22Rv1 (cell line): Measurements from ENCODE around the gene ARHGEF6.
"Not testable (repeated sequence)": the region's sequence is repeated elsewhere in the genome, so short reads cannot be mapped to it uniquely, and the experiment has no call there.

ENCODE experiments used
- H3K27ac ChIP-seq: fragments of 450-650 bp; 2 replicates; pipeline ENCODE4 v1.5.1; 2017
- ZFX ChIP-seq: fragments of 450-650 bp; IDR thresholded peaks from 2 replicates; pipeline ENCODE4 v1.6.1; 2017; ENCODE audit warnings: antibody characterized with exemption, borderline replicate concordance
- TF ChIP-seq, protein P1 (sequence below): fragments of 450-650 bp; IDR thresholded peaks from 2 replicates; pipeline ENCODE4 v1.5.1; 2017; ENCODE audit warnings: mild to moderate bottlenecking

ARHGEF6 gene

DNA sequence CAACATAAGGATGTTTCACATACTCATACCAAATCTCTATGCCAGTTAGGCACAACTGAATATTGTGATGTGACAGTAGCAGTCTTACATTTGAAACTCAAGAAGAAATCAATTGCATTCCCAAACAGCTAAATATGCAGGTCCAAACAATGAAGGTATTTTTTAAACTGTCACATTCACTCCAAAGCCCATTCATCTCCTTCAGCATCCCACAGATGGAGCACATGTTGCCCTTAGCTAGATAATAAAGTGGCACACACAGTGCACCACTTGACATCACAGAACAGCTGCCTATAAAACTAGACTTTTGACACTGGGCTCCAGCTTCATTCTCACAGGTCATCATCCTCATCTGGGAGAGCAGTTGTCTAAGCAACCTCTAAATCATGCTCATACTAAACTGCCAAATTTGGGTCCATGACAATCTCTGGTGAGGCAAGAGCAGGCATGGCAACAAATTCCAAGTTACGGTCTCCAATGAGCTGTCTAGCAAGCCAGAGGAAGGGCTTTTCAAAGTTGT, 26.2 kb upstream of the ARHGEF6 start:
- TF ChIP-seq, protein P1, sequence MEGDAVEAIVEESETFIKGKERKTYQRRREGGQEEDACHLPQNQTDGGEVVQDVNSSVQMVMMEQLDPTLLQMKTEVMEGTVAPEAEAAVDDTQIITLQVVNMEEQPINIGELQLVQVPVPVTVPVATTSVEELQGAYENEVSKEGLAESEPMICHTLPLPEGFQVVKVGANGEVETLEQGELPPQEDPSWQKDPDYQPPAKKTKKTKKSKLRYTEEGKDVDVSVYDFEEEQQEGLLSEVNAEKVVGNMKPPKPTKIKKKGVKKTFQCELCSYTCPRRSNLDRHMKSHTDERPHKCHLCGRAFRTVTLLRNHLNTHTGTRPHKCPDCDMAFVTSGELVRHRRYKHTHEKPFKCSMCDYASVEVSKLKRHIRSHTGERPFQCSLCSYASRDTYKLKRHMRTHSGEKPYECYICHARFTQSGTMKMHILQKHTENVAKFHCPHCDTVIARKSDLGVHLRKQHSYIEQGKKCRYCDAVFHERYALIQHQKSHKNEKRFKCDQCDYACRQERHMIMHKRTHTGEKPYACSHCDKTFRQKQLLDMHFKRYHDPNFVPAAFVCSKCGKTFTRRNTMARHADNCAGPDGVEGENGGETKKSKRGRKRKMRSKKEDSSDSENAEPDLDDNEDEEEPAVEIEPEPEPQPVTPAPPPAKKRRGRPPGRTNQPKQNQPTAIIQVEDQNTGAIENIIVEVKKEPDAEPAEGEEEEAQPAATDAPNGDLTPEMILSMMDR = no peak
- TF ChIP-seq ZFX = no peak
- H3K27ac ChIP-seq = no peak overlapping the region

- TF ChIP-seq, protein P1 = no peak
- H3K27ac ChIP-seq = no peak overlapping the region
Observed at GRCh38 chrX:136802515-136802914, 21.8 kb upstream of the ARHGEF6 start.

DNA sequence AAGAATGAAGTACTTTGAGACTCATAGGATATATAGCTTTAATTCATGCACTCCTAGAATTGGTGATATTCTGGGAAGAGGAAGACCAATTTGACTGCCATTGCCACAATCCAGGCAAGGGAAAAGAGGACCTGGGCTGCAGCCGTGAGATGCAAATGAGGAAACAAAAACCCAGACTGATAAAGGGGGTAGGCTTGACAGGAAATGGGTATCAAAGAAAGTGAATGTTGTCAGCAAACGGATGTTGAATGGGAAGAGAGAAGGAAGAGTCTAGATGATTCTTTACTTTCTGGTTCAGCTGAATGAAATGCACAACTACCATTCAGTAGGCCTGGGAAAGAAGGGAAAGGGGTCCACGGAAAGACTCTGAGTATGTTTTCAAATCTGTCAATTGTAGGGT, 17.1 kb upstream of the ARHGEF6 start:
- H3K27ac ChIP-seq = no peak overlapping the region
- TF ChIP-seq, protein P1 = no peak
- TF ChIP-seq ZFX = no peak

DNA sequence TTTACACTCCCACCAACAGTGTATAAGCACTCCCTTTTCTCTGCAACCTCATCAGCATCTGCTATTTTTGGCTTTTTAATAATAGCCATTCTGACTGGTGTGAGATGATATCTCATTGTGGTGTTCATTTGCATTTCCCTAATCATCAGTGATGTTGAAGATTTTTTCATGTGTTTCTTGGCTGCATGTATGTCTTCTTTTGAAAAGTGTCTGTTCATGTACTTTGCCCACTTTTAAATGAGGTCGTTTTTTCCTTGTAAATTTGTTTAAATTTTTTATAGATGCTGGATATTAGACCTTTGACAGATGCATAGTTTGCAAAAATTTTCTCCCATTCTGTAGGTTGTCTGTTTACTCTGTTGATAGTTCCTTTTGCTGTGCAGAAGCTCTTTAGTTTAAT, 14.4 kb upstream of the ARHGEF6 start:
- not testable (repeated sequence) for H3K27ac ChIP-seq

GRCh38 chrX:136794660-136795059, 13.9 kb upstream of the ARHGEF6 start:
- not testable (repeated sequence) for H3K27ac ChIP-seq

DNA sequence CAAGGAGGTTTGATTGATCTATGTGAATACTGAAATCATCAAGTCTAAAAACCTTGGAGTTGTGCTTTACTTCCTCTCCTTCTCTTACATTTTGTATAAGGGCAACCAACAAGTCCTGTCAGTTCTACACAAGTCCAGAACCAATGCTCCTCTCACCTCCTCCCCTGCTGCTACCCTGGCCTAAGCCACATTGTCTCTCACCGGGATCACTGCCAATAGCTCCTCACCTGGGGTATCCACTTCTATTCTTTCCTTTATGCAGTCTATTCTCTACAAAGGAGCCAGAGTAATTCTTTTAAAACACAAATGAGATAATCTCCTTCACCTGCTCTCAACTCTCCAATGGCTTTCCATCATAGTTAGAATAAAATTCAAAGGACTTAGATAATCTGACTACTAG, 13.3 kb upstream of the ARHGEF6 start:
- TF ChIP-seq, protein P1 = no peak
- TF ChIP-seq ZFX = no peak
- H3K27ac ChIP-seq = no peak overlapping the region

DNA sequence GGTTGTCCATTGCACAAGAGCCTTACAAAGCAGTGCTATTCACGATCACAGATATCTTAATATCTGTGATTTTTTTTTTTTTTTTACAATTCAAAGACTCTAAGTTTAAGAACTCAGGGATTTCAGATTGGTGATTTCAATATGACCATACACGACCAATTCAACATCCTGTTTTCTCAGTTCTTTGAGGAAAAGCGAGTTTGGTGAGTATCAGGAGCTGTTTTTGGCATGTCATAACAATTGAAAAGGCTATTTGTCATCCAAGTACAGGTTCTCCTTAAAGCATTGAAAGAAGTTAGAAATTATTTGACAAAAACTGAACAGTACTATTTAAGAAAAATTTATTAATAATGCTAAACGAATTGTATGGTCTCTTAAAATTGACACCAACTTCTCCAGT, 9.1 kb upstream of the ARHGEF6 start:
- TF ChIP-seq ZFX = no peak
- TF ChIP-seq, protein P1 = no peak
- no peak overlapping the region for H3K27ac ChIP-seq

DNA sequence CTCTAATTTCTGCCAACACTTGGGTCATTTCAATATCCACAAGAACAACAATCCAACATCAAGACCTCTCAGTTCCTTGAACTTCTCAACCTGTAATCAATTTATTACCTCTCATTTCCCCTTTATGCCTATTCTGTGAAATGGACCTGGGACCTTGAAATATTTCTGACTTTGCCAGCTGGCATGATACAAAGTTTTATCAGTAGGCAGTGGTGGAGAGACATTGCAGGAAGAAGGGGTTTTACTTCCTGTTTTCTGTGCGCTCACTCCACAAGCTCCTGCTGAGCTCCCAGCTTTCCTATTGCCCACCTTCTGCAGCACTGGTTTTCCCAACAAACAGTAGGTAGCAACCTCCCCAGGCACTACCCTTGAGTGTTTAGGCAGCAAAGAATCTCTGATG, 3.5 kb upstream of the ARHGEF6 start:
- H3K27ac ChIP-seq = no peak overlapping the region
- TF ChIP-seq ZFX = no peak
- TF ChIP-seq, protein P1 = no peak

DNA sequence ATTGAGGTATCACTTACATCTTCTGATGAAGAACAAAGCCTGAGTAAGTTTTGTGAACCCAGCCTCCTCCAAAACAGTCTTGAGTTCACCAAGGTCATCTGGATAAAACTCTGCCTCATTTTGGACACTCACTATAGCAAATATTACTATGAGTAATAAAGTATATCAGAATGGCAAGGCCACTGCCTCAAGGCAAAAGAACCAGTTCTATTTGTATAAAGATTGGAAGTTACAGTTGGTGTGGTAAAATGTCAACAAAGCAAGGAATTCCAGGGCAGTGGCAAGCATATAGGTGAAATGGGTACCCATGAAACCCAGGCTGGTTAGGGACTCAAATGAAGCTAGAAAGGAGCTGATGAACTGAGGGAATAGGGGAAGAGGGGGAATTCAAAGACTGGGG, 2.4 kb upstream of the ARHGEF6 start:
- no peak overlapping the region for H3K27ac ChIP-seq
- TF ChIP-seq ZFX = no peak
- TF ChIP-seq, protein P1 = no peak
